Choroid plexus epithelial cell (primary cell): Measurements from ENCODE around the gene ABCF2.

Experiments used
- DNase-seq: peaks from one replicate; pipeline ENCODE4 v3.0.0-alpha.2; 2010; ENCODE audit warnings: low read depth
- H3K4me3 ChIP-seq: 2 replicates; pipeline ENCODE4 v1.5.1; 2011; ENCODE audit warnings: low read depth, mild to moderate bottlenecking, control low read depth, low read length, moderate library complexity
- TF ChIP-seq, protein P1 (sequence below): conservative IDR thresholded peaks from 2 replicates; pipeline ENCODE4 v1.5.1; 2011; ENCODE audit warnings: low read depth, mild to moderate bottlenecking, control low read depth, inconsistent platforms, low read length, moderate library complexity

ABCF2 gene

DNA sequence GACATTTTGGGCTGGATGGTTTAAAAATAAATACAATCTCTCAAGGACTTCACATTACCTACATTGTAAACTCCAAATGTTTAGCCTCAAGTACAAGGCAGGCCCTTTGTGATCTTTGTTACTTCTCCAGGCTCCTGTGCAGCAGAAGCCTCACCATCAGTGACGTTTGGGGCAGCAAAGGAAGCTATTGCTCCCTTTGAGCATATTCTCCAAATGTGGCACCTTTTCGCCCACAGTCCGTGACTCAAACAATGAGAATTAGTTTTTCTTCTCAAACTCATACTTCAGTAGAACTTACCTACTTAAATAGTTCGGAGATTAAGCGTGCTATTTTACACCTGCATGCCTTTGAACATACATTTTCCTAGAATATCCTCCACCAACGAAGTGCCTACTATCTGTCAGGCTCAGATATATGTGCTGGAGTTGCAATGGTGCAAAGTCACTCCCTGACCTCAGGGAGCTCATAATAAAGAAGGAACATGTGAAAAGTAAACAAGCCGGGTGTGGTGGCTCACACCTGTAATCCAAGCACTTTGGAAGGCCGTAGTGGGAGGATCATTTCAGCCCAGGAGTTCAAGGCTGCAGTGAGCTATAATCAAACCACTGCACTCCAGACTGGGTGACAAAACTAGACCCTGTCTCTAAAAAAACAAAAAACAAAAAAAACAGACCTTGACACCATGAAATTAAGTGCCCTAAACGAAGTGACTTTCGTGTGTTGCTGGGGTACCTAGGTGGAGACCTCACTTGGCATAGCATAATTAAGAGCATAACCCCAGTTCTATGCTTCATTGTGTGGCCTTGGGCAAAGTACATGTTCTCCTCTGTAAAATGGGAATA is 1.2 kb upstream of the ABCF2 start:
- H3K4me3 ChIP-seq: peak overlapping the region; percentile 76
- TF ChIP-seq, protein P1, sequence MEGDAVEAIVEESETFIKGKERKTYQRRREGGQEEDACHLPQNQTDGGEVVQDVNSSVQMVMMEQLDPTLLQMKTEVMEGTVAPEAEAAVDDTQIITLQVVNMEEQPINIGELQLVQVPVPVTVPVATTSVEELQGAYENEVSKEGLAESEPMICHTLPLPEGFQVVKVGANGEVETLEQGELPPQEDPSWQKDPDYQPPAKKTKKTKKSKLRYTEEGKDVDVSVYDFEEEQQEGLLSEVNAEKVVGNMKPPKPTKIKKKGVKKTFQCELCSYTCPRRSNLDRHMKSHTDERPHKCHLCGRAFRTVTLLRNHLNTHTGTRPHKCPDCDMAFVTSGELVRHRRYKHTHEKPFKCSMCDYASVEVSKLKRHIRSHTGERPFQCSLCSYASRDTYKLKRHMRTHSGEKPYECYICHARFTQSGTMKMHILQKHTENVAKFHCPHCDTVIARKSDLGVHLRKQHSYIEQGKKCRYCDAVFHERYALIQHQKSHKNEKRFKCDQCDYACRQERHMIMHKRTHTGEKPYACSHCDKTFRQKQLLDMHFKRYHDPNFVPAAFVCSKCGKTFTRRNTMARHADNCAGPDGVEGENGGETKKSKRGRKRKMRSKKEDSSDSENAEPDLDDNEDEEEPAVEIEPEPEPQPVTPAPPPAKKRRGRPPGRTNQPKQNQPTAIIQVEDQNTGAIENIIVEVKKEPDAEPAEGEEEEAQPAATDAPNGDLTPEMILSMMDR: no peak
- DNase-seq: no peak

DNA sequence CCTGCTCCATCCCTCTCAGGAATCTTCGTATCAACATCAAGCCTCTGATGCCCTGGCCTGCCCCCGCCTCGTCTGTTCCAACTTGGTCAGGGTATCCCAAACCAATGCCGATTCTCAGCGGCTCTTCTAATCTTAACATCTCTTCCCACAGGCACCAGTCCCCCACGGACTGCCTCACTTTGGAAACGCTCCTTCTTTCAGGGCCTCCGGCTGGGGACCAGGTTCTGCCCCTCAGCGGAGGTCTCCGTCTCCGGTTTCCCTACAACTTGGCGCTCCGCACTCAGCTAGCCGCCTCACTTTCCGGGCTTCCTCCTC is 488 bp downstream of the ABCF2 start:
- no peak for DNase-seq
- H3K4me3 ChIP-seq: peak overlapping the region; percentile 90
- TF ChIP-seq, protein P1: no peak

DNA sequence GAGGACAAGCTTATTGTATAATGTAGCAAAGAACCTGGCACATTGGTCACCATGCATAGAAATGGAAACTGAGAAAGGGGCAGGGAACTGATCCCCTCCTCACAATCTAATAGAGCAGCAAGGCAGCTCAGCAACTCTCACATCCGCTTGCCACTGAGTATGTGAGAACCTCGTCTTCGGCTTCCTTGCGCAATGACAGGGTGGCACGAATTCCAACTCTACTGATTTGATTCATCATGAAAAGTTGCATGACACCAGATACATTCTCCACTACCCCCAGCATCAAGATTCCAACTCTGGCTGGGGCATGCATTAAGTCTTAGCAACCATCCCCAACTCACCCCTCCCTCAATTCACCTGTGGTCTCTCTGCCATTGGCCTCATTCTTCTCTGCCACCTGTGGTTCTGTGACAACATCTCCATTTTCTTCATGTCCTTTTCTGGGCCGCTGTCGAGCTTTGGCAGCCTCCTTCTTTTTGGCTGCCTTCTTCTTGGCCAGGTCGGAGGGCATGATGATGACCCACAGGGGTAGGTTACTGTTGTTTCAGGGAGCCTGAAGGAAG is 976 bp downstream of the ABCF2 start:
- no peak for DNase-seq
- TF ChIP-seq, protein P1: no peak
- H3K4me3 ChIP-seq: peak overlapping the region; percentile 90

DNA sequence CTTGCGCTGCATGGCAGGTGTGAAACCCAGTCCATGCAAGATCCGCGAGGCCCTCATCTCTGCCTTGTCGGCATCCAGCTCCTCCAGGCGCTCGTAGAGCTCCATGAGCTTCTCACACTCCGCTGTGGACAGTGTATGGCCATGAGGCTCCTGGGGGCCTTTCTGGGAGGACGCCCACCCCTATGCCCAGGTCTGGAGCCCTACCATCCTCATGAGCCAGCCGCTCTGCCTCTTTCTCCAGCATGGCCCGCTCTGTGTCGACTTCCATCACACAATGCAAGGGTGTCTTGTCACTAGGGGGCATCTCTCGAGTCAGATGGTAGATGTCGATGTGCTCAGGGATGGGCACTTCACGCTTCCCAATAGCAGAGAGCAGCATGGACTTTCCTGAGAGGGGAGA is 3.3 kb downstream of the ABCF2 start:
- no peak overlapping the region for H3K4me3 ChIP-seq
- TF ChIP-seq, protein P1: peak; percentile 4
- DNase-seq: no peak

DNA sequence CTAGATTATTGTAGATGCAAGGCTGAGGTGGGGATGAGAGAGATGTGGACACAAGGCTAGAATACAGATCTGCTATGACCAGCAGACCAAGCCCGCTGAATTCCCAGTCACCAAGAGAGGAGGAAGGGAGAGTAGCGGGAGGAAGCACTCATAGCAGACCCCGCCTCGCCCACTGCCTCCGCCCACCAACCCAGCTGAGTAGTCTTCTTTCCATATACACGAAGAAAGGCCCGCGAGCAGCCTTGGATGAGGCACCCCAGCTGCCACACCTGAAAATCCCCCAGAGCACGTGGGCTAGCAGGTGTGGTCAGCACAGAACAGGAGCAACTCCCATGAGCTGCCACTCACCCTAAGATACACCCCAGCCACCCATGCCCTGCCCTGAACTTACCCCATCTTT is 8.8 kb downstream of the ABCF2 start:
- H3K4me3 ChIP-seq: no peak overlapping the region
- DNase-seq: no peak
- TF ChIP-seq, protein P1: no peak

DNA sequence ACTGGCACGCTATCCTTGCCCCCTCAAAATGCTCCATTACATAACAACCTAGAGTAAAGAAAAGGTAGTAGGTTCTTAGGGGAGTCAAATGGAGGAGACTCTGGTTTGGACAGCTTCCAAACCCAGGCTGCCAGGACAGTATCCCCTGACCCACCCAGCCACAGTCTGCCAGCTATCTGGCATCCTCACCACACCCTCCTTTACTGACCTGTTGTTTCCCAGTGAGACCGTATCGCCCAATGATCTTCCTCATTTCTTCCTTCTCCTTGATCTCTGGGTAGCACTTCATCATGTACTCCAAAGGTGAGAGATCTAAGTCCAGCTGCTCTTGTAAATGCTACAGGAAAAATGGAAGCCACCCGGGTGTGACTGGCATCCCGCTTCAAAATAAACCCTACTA is 11.6 kb downstream of the ABCF2 start:
- TF ChIP-seq, protein P1: no peak
- no peak for DNase-seq
- H3K4me3 ChIP-seq: no peak overlapping the region

DNA sequence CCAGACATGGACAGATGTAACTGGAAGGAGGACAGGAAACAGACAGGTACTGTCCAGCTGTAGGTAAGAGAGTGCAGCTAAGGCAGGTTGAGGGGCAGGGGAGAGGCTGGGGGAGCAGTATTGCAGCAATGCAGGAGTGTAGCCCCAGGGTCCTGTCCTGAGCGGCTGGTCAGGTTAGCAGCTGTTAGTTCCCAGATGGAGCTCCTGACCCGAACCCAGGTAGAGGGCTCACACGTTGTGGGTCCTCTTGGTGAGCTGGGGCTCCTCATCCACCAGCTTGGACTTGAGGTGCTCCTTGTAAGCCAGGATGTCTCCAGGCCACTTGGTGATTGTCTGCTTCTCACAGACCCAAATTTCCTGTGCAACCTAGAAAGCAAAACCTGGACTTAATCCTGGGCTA is 13.2 kb downstream of the ABCF2 start:
- no peak for DNase-seq
- H3K4me3 ChIP-seq: no peak overlapping the region
- TF ChIP-seq, protein P1: no peak
